Subcutaneous abdominal adipose tissue (tissue), 5 donors: Measurements from ENCODE around the gene SYDE2.

ENCODE experiments used
- H3K27ac ChIP-seq: one replicate; pipeline ENCODE4 v1.7.0; 2013; ENCODE audit warnings: low read depth, mild to moderate bottlenecking, inconsistent platforms, low read length, moderate library complexity
- H3K27me3 ChIP-seq, 5 donors: one replicate each; pipeline ENCODE4 v1.7.0; 2013; ENCODE audit warnings: low read length in 5 of 5, inconsistent platforms in 1 of 5; ENCODE audit not compliant: control insufficient read depth in 5 of 5, insufficient read depth in 4 of 5
- H3K36me3 ChIP-seq, 5 donors: one replicate each; pipeline ENCODE4 v1.7.0; 2013; ENCODE audit warnings: low read length in 5 of 5; ENCODE audit not compliant: control insufficient read depth in 5 of 5, insufficient read depth in 5 of 5
- H3K4me1 ChIP-seq, 5 donors: one replicate each; pipeline ENCODE4 v1.7.0; 2013; ENCODE audit warnings: low read length in 5 of 5, mild to moderate bottlenecking in 3 of 5, moderate library complexity in 1 of 5; ENCODE audit not compliant: control insufficient read depth in 5 of 5, insufficient read depth in 5 of 5
- H3K4me3 ChIP-seq, 5 donors: one replicate each; pipeline ENCODE4 v1.7.0; 2013; ENCODE audit warnings: low read length in 5 of 5, low read depth in 1 of 5
- H3K9ac ChIP-seq, 5 donors: one replicate each; pipeline ENCODE4 v1.7.0; 2013; ENCODE audit warnings: low read length in 5 of 5, mild to moderate bottlenecking in 4 of 5, moderate library complexity in 3 of 5
- H3K9me3 ChIP-seq, 5 donors: one replicate each; pipeline ENCODE4 v1.7.0; 2013; ENCODE audit warnings: low read length in 5 of 5; ENCODE audit not compliant: control insufficient read depth in 5 of 5
- donor health status: healthy.
- donor health status: healthy.
- donor health status: healthy.
- donor health status: healthy.
- donor health status: healthy.

The SYDE2 gene

GRCh38 chr1:85237613-85238012, 36.8 kb upstream of the SYDE2 start:
- H3K4me1 ChIP-seq, result peaks cover 0 to 3% (median 0%) of the 10 kb centered on the region in 5 donors
- no peak overlapping the region for H3K9ac ChIP-seq
- no peak overlapping the region for H3K4me3 ChIP-seq
- no peaks in the 10 kb centered on the region for H3K9me3 ChIP-seq
- H3K27ac ChIP-seq, result no peak overlapping the region
- no peaks in the 10 kb centered on the region for H3K36me3 ChIP-seq
- H3K27me3 ChIP-seq, result no peaks in the 10 kb centered on the region

DNA sequence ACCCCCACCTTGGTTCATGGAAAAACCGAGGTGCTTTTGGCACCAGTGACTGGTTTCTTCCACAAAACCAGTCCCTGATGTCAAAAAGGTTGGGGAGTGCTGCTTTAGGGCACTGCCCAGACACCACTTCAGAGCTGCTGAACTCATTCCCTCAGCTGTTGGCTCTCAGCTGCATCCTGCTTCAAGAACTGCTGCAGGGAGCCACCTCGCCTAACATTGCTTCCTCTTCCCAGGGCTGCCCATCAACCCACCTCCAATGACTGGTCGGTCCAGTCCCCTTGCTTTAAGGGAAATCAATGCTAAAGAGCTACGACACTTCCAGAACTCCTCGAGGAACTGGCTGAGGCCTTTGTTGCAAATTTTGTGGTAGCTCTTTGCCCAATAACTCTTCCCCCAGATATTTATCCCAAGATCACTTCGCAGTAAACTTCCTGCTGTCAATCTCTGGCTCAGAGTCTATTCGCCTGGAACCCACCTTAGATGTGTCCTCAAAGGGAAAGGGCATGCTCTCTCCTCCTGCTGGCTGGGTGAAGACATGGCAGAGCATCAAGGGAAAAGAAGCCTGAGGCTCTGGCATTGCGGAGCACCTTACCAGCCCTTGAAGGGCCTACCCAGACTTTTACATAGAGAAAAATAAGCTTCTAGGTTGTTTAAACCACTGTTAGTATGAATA, 29.6 kb upstream of the SYDE2 start:
- no peaks in the 10 kb centered on the region for H3K9me3 ChIP-seq
- no peak overlapping the region for H3K4me3 ChIP-seq
- peaks cover 0 to 11% (median 7%) of the 10 kb centered on the region in 5 donors for H3K4me1 ChIP-seq
- no peaks in the 10 kb centered on the region for H3K27me3 ChIP-seq
- no peak overlapping the region for H3K9ac ChIP-seq
- H3K36me3 ChIP-seq, result no peaks in the 10 kb centered on the region
- H3K27ac ChIP-seq, result no peak overlapping the region

GRCh38 chr1:85229574-85230097, 28.8 kb upstream of the SYDE2 start:
- Histone ChIP-seq H3K4me3 (no peak overlapping the region), H3K4me1 (peaks cover 0 to 11% (median 7%) of the 10 kb centered on the region in 5 donors), H3K27ac (no peak overlapping the region), H3K27me3 (no peaks in the 10 kb centered on the region), H3K9ac (no peak overlapping the region), H3K36me3 (no peaks in the 10 kb centered on the region), H3K9me3 (no peaks in the 10 kb centered on the region)

- no peak overlapping the region for H3K27ac ChIP-seq
- H3K9ac ChIP-seq, result no peak overlapping the region
- no peaks in the 10 kb centered on the region for H3K27me3 ChIP-seq
- no peaks in the 10 kb centered on the region for H3K9me3 ChIP-seq
- H3K4me1 ChIP-seq, result peaks cover 0 to 11% (median 7%) of the 10 kb centered on the region in 5 donors
- H3K36me3 ChIP-seq, result no peaks in the 10 kb centered on the region
- no peak overlapping the region for H3K4me3 ChIP-seq
These were observed 28.2 kb upstream of the SYDE2 start for GRCh38 chr1:85228972-85229371.

DNA sequence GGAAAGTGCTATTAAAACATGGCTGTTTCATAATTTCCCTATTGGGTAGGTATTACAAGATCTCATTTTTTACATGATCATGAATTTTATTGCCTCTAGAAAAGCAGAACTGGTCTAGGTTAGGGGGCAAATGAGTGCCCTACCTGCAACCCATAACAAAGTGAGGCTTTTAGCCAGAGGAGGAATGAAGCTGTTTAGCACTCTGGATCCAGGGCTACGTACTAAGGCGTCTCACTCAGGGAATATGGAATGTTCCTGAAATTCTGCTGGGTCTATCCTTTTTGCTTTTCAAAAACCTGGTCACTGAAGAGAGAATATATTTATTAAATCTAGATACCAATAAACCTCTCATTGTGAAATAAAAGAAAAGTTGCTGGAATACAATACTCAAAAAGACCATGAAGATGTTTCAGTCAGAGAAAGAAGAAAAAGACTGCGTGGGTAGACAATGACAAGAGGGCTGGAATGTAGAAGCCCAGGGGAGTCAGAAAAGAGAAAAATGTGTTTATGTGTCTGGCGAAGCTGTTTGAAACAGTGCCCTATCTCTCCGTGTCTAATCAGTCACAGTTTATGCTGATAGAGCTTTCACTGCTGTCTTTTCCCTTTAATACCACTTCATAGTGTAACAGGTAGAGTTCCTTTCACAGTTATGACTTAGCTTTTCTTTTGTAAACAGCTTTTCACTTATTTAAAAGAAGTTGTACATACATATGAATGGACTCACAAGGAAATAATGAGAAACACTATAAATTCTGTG, 25.0 kb upstream of the SYDE2 start:
- no peak overlapping the region for H3K27ac ChIP-seq
- no peaks in the 10 kb centered on the region for H3K9me3 ChIP-seq
- no peak overlapping the region for H3K4me3 ChIP-seq
- H3K4me1 ChIP-seq, result peaks cover 0 to 11% (median 7%) of the 10 kb centered on the region in 5 donors
- no peaks in the 10 kb centered on the region for H3K36me3 ChIP-seq
- no peak overlapping the region for H3K9ac ChIP-seq
- no peaks in the 10 kb centered on the region for H3K27me3 ChIP-seq

DNA sequence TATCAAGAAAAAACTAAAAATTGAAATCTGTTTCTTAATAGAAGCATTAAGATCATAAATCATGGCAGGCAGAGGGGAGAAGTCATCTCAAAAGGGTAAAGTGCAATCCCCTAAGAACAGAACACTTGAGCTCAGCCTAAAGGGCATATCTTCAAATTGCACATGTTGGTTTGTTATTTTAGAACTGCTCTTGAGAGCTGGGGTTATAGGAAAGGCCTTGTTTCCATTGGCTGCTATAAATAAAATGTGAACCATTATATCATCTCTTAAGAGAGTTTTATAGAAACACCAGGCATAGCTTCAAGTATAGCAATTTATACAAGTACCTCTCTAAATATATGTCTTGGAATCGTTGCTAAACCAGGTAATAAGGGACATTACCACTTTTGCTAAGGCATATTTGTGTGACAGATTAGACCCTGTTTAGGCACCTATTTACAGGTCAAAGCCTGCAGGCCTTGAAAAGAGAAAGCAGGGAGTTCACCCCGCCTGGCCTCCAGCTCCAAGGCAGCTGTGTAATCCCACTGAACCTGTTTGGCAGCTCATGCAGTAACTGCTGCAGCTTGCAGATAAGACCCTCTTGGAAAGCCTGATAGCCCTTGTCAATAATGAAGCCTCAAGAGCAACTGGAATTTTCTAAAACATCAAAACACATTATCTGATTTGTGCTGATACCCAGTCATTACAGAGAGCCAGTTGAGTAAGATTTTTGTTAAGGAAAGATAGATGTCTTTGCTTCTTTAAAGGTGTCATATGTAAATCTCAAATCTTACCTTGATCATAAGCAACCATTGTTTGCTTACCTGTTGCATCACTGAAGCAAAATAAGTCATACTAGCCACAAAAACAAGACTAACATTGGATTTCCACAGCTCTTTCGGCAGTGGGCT, 24.2 kb upstream of the SYDE2 start:
- Histone ChIP-seq H3K4me1 (peaks cover 0 to 5% (median 0%) of the 10 kb centered on the region in 5 donors), H3K36me3 (no peaks in the 10 kb centered on the region), H3K9me3 (no peaks in the 10 kb centered on the region), H3K4me3 (no peak overlapping the region), H3K27ac (no peak overlapping the region), H3K9ac (no peak overlapping the region), H3K27me3 (no peaks in the 10 kb centered on the region)

DNA sequence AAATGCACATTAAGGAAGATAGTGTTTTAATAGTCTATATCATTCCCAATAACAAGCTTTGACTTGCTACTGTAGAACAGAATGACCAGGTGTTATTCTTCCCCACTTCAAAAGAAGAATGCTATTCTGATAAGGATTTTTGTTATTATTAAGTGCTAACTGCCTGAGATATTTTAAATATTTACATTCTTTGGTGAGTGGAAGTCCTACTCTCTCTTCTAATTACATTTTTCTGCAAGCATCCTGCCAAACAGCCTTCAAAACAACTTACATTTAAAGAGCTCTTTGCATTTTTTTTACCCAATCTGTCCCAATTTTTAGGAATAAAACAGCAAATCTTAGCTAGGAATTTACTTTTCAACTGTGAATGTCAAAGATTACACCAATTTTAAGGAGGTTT, 23.5 kb upstream of the SYDE2 start:
- H3K36me3 ChIP-seq, result no peaks in the 10 kb centered on the region
- peaks cover 0 to 5% (median 0%) of the 10 kb centered on the region in 5 donors for H3K4me1 ChIP-seq
- no peak overlapping the region for H3K9ac ChIP-seq
- H3K4me3 ChIP-seq, result no peak overlapping the region
- no peaks in the 10 kb centered on the region for H3K9me3 ChIP-seq
- no peaks in the 10 kb centered on the region for H3K27me3 ChIP-seq
- H3K27ac ChIP-seq, result no peak overlapping the region

GRCh38 chr1:85223334-85223733, 22.5 kb upstream of the SYDE2 start:
- no peak overlapping the region for H3K9ac ChIP-seq
- H3K36me3 ChIP-seq, result no peaks in the 10 kb centered on the region
- H3K4me1 ChIP-seq, result peaks cover 0 to 5% (median 0%) of the 10 kb centered on the region in 5 donors
- H3K4me3 ChIP-seq, result no peak overlapping the region
- no peaks in the 10 kb centered on the region for H3K27me3 ChIP-seq
- H3K9me3 ChIP-seq, result no peaks in the 10 kb centered on the region
- H3K27ac ChIP-seq, result no peak overlapping the region

DNA sequence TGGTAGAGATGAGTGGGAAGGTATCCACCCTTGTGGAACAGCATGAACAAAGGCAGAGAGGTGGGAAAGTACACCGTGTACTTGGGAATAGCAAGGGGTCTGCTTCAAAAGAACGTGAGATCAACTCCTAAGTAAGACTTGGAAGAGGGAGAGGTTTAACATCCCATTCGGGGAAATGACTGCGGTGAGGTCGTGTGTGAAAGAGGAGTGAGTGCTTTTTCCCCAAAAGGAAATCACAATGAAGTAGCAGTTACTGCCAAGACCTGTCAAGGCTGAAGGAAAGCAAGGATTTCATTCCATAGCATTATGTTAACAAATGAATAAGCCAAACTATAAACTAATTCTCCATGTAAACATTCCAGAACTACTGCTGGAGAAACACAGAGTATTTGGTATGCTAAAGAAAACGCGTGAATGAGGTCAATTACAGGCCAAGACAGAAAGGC, 20.0 kb upstream of the SYDE2 start:
- no peak overlapping the region for H3K9ac ChIP-seq
- no peaks in the 10 kb centered on the region for H3K9me3 ChIP-seq
- no peak overlapping the region for H3K27ac ChIP-seq
- H3K4me1 ChIP-seq, result peaks cover 0 to 3% (median 0%) of the 10 kb centered on the region in 5 donors
- H3K4me3 ChIP-seq, result no peak overlapping the region
- no peaks in the 10 kb centered on the region for H3K27me3 ChIP-seq
- H3K36me3 ChIP-seq, result no peaks in the 10 kb centered on the region
